Activated naive CD4-positive, alpha-beta T cell treated with Interleukin-2 at 50 U/mL for 16 hours (primary cell): ENCODE results near the gene AVPI1.
A peak's percentile ranks its signal among the peaks of the same experiment; 100 is the strongest.
"Not testable (repeated sequence)": the region's sequence is repeated elsewhere in the genome, so short reads cannot be mapped to it uniquely, and the experiment has no call there.

ENCODE experiments used
- DNase-seq: peaks from one replicate; pipeline ENCODE4 v3.0.0-alpha.2; 2020

AVPI1 gene

DNA sequence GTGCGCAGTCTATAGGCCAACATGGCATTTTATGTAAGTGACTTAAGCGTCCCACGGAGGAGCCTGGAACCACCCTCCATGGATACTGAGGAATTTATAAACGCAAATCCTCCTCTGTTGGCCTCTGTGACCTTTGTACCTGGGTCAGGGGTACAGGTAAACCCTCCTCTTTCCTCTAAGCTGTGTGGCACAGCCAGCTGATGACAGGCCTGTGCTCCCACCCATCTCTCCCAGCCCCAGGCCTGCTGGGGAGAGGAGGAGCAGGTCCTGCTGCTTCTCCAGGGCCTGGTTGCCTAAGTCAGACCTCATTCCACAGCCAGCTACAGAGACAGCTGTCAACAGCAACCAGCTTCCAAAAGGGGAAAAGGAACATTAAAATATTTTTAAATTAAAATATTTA is 5.0 kb downstream of the AVPI1 start:
- DNase-seq = no peak

DNA sequence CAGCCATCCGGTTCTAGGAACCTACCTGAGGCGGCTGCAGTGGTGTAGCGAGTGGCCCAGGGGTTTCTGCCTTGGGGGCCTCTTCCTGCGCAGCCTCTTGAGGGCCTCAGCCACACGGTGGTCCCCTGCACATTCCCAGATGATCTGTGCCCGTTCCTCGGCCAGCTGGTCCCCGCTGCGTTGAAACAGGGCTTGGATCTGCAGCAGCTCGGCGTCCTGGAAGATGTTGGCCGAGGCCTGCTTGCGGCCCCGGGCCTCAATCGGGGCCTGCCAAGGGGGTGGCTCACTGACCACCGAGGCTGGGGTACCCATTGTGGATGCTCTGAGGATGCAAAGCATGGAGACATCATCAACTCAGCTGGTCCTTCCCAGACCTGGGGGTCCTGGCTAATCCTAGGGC is 7.4 kb downstream of the AVPI1 start:
- no peak for DNase-seq

DNA sequence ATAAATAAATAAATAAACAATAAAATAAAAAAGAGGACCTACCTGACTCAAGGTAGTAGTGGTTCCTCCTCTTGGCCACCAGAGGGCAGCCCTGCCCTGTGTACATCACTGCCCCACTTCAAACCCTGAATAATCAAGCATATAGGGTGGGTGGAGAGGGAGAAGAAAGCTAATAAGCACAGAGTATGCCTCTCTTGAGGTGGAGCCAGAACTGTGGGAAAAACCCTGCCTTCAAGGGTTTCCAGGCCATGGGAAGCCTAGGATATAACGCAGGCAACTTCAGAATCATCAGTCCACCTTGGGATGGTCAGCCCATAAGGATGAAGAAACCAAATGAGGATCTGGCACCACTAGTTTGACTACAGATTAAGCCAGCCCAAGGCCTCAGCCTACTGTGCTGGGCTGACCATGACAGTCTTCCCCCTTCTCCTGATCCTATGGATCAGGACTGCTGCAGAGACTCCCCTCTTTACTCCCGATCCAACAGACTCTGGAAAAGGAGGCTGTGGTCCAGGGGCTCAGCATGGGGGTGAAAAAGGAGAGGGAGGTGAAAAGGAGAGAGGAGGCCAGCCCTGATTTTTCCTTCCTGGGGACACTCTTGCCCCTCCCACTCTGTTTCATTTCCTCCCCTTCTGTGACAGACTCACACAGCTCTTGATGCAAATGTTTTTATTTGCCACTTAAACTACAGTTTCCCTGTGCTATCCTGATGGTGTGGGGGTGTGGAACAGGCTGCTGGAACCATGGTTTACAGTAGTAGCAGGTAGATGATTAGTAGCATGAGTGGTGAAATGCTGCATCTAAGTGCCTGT is 10.1 kb downstream of the AVPI1 start:
- DNase-seq = peak; percentile 42

DNA sequence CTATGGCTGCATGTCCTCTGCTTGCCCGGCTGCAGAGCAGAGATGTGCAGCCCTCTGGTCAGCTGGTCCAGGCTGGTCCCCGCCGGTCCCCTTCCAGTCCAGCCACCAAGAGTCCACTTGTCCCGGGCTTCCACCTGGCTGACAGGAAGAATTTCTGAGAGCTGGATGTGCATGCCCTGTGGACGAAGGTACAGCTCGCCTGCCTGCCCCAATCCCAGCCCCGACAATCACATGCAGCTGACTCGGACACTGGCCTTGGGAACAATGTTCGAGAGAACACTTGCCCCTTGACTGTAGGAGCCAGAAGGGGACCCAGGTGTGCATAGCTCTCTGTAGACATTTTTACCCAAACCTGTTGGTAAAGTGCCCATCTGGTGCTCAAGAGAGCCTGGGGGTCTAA is 11.8 kb downstream of the AVPI1 start:
- DNase-seq = no peak

DNA sequence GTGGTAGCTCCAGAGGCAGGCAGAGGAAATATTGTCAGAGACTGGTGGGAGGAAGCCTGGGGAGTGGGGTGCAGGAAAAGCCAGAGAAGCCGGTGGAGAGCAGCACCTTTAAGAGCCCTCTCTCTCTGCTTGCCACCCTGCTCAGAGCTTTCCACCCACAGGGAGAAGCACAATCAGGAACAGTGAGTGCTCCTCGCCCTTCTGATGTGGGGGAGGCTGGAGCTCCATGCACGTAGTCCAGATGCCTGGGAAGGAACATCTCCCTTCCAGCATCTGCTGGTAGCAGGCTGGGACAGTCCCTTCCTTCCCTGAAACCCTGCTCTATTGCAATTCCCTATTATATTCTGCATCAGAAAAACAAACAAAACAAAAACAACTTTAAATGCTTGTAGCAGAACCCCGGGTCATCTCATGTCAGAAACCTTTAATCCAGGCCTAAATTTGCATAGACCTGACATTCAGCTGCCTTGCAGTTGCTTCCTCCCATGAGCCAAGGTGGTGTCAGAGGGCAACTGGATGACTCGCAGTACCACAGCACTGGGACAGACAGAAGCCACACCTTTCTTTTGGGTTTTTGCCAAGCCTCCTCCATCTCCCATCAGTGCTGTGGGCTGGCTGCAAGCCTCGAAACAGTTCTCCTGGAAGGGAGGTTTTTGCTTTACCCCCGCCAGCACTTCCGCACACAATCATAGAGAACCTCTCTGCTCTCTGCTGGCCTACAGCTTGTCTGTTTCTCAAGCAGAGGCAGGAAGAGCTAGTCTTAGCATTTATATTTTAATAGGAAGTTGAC is 13.1 kb downstream of the AVPI1 start:
- no peak for DNase-seq

DNA sequence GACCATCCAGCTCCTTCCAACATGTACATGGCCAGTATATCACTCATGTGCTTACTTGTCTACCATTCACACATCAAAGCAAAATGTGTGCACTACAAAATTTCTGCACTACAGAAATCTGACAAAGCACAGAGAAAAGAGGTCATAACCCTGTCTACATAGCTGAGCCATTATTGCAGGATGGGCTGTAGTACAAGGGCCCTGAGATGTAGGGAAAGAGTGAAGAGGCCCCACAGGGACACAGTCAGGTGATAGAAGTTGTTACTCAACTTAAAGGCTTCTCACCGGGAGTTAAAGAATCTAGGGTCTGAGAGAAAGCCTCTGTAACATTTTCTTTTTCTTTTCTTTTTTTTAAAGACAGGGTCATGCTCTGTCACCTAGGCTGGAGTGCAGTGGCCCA is 17.5 kb downstream of the AVPI1 start:
- no peak for DNase-seq

DNA sequence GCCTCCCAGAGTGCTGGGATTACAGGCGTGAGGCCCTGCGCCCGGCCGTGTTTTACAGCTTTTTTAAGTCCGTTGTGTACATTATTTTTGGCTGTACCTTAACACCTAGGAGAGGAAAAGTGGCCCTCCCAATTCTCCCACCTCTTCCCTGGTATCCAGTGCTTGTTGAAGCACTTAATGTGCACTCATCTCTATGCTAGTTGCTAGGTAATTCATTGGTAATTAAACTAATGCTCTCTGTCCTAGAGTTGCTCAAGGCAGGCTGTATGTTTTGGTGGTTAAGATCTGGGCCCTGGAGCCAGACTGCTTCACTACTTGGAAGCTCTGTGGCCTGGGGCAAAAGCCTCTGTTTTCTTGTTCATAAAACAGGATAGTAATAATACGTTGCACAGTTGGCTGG is 19.6 kb downstream of the AVPI1 start:
- no peak for DNase-seq

DNA sequence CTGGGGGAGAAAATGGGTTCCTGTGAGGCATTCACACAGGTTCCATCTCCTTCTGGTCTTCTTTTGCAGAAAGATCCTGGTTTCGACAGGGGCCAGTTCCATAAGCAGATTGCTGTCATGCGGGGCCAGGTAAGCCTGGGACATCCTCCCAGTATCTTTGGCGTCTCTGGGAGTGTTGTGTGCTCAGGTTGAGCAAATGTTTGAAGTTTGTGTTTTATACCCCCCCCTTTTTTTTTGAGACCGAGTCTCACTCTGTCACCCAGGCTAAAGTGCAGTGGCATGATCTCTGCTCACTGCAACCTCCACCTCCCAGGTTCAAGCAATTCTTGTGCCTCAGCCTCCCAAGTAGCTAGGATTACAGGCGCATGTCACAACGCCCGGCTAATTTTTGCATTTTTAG is 20.0 kb downstream of the AVPI1 start:
- no peak for DNase-seq

DNA sequence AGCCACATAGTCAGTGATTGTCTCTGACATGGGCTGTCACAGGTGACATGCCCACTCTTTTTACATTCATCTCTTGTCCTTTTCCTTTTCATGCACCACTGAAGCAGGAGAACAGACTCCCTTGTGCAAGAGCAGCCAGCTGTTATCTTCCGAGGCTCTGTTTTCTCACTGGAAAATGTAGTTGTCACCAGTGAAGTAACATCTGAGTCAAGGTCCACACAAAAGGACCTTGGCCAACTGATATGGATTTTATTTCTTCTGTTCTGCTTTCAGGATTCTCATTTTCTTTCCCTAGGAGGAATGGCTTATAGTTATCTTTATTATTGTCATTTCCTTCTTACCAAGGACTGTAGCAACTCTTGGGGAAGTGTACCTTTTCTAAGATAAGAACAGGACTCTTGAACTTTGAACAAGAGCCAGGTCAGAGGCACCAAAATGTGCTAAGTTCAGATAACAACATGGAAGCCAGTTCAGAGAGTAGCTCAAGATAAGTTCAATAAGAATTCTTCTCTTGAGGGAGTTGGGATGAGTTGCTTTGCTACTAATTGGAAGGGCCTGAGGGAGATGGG is 22.7 kb downstream of the AVPI1 start:
- DNase-seq = no peak

DNA sequence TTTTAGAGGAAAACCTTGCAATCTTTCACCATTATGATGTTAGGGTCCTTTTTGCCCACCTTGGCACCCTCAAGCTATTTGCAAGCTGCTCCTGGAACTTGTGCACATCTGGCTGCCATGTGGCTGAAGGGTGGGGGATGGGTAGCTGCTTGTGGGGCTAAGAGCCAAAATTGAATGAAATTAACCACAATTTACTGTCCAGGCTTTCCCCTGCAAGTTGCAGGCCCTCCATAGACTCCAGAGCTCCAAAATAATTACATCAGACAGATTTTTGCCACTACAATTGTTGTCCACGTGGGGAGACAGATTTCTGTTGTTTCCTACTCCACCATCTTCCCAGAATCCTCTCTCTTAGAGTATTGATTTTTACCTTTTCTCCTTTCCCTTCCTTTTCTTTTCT is 27.5 kb downstream of the AVPI1 start:
- no peak for DNase-seq

DNA sequence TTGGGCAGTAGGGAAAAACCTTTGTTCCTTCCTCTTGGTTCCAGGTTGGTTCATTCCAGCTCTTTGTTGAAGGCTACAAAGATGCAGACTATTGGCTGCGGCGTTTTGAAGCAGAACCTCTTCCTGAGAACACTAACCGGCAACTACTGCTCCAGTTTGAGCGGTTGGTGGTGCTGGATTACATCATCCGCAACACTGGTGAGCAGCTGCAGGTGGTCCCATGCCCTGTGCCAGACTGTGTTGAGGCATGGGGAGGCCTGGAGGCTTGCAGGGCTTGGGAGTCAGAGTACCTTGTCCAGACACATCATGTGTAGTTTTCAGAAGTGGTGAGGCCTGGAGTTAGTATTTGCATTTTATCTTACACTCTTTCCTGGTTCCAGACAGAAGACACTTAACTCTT is 30.3 kb downstream of the AVPI1 start:
- no peak for DNase-seq

DNA sequence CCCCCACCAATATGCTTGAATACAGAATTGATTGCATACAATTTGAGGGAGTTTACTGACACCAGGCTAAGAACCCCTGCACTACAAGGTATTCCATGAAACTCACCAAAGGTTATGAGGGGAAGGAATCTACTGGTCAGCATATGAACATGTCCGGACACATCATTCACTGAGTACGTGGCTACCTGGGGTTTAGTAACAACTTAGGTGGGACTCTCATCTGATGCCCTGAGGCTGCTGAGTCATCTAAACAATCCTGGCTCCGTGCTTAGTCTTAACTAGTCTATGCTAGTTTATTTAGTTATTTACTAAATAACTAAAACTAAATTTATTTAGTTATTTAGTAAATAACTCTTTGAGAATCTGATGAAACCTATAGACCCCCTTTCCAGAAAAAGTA is 35.3 kb downstream of the AVPI1 start:
- DNase-seq = no peak

DNA sequence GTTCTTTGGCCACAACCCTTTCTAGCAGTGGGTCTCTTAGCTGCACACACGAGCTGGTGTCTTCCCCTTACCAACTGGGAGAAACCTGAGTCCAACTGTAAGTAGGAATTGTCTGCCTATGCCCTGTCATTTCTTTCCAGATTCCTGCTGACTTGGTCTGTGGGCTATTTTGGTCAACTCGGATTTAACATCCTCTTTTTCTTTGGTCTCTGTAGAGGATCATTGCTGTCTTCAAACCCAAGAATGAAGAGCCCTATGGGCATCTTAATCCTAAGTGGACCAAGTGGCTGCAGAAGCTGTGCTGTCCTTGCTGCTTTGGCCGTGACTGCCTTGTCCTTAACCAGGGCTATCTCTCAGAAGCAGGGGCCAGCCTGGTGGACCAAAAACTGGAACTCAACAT is 36.3 kb downstream of the AVPI1 start:
- DNase-seq = no peak

DNA sequence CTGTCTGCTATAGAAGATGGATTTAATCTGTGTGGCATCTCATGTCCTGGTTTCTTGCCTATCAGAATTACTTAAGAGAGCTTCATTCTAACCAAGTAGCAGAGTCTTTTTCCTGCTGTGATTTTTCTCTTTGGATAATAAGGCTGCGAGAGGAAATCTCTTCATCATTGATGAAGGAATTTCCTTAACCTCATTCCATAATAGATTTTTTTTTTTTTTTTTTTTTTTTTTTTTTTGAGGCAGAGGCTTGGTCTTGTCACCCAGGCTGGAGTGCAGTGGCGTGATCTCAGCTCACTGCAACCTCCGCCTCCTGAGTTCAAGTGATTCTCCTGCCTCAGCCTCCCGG is 37.7 kb downstream of the AVPI1 start:
- DNase-seq = not testable (repeated sequence)

DNA sequence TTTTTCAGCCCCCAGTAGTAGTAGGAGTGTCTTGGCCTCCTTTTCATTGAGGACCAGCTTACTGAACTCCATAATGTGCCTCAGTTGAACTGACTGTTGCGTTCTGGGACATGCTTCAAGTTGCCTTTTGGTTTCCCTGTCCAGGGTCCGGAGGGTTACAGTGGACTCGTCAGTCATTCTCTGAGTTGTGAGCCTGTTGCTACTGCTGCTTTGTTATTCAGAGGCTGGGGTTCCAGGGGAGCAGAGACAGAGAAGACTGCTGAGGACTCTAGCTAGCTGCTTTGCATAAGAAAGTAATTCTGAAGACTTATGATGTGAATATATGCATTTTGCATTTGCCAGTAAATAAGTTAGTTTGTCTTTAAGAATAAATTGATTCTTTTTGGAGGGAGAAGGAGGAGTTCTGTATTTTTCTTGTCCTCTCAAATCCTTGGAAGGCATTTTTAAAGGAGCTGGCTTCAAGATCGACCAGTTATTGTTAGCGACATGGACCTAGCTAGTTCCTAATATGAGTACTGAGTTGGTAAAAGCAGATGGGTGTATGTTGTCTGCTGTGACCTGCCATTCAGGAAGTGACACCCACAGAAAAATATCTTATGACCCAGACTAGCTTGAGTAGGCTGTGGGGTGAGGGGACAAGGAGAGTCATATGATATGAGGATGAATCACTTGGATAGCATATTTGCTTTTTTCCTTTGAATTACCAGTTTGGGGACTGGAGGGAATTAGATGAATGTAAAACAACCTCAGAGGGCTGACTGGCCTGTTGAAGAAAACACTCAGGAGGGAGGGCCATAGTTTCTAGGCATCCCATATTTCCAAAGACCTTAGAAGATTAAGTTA is 38.3 kb downstream of the AVPI1 start:
- DNase-seq = peak; percentile 38

DNA sequence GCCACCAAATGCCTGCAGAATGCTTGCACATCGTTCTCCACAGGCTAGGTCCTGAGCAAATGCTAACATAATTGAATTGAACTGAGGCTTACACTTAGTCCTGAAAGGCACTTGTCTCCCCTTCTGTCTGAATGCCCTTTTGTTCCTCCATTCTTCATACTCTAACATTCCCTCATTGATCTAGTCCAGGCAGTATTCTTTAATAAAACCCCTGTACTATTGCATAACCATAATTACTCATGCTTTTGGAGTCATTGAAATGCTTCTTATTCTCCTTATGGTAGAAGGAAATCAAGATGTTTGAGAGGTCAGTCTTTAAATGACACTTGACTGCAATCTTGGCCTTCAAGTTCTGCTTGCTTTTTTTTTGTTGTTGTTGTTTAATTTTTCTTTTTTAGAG is 39.5 kb downstream of the AVPI1 start:
- no peak for DNase-seq

DNA sequence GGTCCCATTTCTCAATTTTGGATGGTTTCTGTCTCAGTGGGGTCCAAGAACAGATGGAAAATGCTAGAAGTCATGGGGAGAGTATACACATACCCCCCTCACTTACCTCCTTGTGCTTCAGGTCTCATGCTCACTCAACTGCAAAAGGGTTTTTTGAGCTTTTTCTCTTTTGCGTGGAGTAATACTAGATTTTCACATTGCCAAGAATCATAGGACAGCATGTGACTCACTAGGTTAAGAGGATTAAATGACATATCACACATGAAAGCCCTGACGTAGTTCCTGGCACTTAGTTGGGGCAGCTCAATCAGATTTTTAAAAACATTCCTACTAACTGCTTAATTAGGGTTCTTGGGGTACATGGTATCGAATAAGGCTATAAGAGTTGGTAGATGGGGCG is 42.1 kb downstream of the AVPI1 start:
- DNase-seq = no peak

DNA sequence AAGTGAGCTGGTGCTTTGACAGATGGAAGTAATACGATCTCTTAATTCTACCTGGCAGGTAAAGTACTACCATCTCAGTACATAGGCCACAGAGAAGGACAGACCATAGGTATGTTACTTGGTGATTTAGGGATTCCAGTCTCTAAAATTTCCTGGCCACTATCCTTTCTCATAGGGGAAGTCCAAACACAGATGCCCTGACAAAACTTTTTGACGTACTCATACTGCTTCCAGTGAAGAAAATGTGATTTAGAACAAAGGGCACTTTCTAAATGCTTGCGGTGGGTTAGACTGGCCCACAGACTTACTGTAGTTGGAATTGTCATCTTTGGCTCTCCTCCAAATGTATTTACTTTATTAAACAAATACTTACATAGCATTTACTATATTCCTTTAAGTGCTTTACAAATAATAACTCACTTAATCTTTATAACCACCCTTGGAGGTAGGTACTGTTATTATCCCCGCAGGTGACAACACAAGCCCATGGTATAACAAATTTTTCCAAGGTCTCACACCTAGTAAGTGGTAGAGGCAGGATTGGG is 43.5 kb downstream of the AVPI1 start:
- DNase-seq = no peak

DNA sequence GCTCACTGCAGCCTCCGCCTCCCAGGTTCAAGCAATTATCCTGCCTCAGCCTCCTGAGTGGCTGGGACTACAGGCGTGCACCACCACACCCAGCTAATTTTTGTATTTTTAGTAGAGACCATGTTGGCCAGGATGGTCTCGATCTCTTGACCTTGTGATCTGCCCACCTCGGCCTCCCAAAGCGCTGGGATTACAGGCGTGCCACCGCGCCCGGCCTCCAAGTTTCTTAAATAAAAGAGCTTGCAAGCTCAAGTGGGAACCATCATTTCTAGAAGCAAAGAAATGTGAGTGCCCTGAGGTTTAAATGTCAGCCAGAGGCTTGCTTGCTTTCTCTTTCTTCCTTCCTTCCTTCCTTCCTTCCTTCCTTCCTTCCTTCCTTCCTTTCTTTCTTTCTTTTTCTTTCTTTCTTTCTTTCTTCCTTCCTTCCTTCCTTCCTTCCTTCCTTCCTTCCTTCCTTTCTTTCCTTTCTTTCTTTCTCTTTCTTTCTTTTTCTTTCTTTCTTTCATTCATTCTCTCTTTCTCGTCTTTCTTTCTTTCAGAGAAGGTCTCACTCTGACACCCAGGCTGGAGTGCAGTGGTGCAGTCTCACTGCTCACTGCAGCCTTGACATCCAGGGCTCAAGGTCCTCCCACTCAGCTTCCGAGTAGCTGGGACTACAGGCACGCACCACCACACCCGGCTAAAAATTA is 44.4 kb downstream of the AVPI1 start:
- DNase-seq = not testable (repeated sequence)

DNA sequence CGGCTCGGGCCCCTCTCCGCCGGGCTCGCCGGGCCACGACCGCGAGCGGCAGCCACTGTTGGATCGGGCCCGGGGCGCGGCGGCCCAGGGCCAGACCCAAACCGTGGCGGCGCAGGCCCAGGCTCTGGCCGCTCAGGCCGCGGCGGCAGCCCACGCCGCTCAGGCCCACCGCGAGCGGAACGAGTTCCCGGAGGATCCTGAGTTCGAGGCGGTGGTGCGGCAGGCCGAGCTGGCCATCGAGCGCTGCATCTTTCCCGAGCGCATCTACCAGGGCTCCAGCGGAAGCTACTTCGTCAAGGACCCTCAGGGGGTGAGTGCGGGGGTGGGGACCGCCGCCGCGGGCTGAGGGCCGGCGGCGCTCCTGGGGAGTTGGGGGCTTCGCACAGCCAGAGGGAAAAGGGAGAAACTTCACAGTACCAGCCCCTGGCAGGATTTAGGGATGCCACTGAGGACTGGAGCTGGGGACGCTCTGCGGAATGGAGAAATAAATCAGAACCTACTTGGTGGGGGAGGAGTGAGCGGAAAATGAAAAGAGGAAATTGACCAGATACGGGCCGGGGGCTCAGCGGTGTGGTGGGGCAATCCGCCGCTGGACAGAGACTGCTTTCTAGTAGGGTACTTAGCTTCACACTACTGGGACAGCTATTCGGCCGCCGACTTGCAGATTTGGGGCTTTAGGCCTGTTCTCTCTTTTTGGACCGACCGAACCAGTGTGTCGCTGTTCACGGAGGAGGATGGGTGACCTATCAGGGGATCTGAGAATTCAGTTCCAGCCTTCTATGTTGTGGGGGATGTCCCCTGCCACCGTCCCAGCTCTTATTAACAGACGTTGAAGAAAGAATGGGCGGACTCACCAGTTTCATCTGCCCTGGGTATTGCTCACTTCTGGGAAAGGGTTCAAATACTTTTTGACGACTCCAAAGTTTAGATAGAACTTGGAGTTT is 45.9 kb downstream of the AVPI1 start:
- peak; percentile 23 for DNase-seq
